GM21515 (cell line): ENCODE measurements around the gene KCND2.
A peak's percentile ranks its signal among the peaks of the same experiment; 100 is the strongest.

ENCODE experiments used
- ATAC-seq: cut with Tn5 transposase; IDR thresholded peaks from one replicate; pipeline ENCODE4 v1.9.1; 2021; ENCODE audit not compliant: unreplicated experiment

KCND2 gene

DNA sequence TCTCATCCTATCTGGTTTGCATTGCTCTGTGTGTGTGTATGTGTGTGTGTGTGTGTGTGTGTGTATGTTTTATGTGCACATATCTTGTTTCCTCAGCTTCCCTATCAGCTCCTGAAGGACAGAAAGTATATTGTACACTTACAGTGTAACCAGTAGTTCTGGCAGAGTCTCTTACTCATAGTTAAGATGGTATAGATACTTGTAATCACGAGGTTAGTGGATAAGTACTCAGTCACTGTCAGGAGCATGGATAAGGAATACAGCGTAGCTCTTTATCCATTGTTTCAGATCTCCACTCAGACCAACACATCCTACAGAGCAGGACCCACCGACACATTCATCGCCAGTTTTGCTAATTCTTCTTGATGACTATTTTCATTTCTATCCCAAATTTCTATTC lies 309.9 kb downstream of the KCND2 start:
- ATAC-seq = no peak

DNA sequence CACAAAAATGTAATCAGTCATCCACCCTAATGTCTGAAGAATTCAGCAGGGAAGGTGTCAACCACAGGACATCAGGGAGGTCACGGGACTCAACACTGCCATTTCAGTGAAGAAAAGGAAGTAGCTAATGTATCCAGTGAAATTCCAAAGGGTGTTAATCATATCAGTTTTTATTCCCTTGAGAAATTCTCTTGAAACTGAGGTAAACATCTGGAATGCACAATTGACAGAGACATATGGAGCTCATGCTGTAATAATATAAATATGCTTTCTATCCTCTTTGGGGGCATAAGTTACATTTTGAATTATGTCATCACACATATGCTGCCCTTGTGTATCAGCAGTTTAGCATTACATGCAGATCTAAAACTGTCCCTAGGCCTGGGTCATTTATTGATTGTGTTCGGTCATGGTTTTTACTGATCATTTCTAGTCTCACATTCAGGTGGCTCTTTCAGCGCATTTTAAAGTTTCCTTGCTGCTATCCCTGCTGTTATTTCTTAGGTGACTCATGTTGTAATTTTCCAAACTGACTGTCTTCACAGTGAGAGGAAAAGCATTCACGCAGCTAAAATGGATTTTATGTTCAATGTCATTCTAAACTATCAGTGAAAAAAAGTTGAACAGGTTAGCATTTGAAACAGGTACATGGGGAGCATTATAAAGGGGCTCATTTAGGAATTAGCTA lies 311.1 kb downstream of the KCND2 start:
- no peak for ATAC-seq

DNA sequence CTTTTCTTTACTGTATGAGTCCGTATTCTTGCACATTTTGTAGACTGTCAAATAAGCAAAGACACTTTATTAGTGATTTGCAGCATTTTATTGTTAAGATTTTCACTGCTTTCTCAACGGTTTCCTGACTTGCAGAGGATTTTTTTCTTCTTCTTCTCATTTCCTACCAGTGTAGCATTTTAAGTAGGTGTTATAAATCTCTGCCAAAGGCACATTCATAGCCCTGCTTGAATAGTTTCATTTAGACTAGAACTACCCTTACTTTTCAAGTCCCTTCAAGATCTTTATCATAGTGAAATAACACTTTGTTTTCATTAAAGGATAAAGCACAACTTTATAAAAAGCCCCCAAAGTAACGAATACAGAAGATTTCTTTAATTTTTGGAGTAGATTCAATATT lies 313.6 kb downstream of the KCND2 start:
- no peak for ATAC-seq

DNA sequence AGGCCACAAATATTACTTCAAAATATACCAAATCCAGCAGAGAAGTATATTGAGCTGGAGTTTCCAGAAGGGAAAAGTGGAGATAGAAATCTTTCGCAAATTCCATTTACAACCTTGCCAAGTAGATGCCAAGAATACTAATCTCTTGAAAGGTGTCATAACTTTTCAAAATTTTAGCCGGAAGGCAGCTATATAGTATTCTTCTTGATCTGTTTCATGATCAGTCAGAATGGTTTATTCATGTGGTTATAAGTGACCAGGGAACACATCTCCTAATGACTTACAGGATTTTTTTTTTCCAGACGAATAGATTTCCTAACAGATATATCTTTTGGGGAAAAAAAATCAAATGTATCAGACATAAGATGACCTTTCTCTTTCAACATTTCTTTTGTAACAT lies 314.3 kb downstream of the KCND2 start:
- ATAC-seq = no peak

DNA sequence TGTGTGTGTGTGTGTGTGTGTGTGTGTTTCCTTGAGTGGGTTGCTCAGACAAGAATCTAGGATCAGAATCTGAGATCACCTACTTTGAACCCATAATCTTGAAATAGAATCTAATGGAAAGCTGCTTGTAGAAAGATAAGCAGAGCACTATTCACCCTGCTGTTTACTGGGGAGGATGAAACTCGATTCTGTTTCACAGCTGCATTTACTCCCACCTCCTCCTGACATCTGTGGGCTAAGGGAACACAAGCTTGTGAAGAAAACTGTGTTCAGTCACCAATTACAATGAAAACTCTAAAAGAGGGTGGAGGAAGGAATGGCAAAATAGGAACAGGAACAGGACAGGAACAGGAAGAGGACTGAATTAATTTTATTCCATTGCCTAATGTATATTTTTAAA lies 315.4 kb downstream of the KCND2 start:
- ATAC-seq = no peak

DNA sequence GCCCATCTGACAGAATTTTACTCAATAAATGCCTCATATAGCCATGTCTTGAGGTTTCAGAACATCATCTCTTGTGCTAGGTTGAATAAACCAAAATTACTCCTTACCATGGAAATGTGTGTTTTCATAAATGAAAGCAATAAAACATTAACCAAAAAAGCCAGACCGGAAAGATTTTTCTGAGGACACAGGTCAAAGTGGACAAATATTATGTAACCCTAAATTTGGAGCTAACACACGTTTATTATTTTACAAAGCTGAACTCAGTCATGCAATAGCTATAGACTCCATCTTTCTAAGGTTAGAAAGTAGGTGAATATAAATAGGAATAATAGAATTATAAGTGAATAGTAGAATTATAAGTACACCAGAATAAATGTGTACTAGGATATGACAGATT lies 315.9 kb downstream of the KCND2 start:
- no peak for ATAC-seq

DNA sequence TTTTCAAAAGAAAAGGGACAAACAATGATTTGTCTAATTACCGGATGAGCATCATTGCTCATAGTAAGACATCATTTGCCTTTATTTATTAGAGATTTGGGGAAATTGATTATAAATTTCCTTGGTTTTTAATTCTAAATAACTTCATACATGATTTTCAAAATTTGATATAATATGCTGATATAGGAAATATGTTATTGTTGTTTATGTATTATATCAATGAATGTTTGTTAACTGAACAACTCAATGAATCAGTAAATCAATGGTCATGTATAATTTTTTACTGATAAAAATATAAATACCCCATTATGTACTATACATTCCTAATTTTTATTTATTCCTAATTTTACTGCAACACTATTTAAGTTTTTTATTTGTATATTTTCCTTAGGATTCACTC lies 327.6 kb downstream of the KCND2 start:
- no peak for ATAC-seq

DNA sequence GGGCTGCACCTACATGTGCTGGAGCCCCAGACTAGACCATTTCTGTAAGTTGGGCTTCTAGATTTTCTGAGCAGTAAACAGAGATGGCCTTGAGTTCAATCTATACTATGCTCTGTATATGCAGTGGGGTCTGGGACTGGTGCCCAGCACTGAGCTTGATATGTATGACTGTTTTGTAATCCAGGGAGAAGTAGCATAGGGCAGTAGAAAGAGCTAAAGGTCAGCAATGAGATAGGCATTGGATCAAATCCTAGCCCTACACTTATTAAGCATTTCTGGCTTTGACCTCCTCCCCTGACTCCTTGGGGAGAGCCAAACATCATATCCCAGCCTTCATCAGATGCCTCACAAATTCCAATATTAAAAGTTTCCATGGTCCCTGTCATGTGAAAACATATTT lies 330.4 kb downstream of the KCND2 start:
- no peak for ATAC-seq

DNA sequence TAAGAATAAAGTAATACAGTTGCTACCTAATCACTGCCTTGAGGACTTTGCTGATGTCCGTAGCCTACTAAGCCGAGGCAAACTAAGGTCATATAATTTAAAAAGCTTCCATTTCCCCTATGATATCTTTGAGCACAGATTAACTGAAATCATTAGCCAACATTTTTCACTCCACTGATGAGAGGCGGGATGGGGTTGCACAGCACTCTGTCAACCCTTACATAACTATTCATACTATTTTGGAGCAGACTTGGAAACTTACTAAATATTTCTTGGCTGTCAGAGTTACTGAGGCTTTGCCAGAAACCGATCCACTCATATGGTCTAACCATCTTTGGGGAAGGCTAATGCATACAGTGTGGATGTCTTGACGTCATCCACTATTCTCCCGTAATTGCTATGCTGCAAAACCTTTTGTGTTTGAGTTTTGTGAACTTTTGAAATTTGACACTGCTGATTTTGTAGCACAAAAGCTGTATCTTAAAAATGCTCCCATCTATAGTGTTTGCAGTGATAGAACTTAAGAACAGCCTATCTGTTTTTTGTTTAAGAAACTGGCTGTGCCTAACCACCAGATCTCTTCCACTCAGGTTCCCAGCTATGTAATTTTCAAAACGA lies 336.3 kb downstream of the KCND2 start:
- ATAC-seq = no peak

DNA sequence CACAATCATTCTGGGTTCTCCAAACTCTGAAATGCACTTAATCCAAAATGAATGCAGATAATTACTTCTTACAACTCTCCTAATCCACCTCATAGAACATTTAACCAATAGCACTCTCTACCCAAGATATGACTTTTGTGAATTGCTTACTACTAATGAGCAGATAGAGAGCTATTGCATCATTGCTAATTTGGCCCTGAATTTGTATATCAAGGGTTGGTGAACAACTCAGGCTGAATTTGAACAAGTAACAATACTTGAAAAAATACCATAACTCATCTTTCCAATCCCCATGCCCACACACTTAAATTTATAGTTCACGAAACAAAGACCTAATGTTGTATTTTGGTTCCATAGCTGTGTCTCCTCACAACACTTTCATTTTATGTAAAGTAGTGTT lies 339.0 kb downstream of the KCND2 start:
- no peak for ATAC-seq

DNA sequence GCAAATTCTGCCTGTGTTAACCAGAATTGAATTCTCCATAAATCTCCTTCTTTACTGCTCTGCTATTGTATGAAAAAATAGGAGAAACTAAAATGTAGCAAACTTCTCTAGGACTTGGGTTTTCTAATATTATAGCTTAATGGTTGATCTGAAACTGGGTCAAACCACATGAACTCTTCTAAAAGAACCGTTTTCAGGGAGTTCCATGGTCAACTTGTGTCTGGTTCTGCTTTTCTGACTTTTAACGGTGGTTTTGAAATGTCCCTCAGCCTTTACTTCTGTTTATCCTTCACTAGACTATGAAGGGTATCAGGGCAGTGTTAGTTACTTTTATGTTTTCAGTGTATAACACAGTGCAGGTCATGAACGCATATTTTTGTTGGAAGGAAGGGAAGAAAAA lies 342.7 kb downstream of the KCND2 start:
- peak; percentile 61 for ATAC-seq

DNA sequence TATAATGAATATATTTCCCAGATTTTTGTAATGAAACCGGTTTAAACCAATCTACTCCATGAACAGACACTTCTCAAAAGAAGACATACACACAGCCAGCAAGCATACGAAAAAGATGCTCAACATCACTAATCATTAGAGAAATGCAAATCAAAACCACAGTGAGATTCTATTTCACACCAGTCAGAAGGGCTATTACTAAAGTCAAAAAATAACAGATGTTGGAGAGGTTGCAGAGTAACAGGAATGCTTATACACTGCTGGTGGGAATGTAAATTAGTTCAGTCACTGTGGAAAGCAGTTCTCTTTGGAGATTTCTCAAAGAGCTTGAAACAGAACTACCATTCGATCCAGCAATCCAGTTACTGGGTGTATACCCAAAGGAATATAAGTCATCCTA lies 344.3 kb downstream of the KCND2 start:
- ATAC-seq = no peak

DNA sequence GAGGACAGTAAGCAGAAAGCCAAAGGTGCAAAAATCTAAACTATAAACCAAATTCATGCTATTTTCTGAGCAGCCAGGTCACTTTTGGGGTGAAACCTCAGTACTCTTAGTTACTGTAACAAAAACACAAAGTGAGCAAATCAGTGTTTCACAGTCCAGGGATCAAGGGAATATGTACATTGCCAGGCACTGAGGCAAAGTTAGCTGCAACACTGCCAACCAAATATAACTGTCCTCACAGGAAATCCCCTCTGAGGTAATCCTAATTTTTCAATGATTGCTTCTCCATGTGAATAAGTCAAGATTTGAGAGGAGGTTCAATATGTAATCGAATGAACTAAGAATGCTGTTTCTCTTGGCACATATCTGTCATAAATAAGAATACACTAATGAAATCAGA lies 355.3 kb downstream of the KCND2 start:
- ATAC-seq = no peak

DNA sequence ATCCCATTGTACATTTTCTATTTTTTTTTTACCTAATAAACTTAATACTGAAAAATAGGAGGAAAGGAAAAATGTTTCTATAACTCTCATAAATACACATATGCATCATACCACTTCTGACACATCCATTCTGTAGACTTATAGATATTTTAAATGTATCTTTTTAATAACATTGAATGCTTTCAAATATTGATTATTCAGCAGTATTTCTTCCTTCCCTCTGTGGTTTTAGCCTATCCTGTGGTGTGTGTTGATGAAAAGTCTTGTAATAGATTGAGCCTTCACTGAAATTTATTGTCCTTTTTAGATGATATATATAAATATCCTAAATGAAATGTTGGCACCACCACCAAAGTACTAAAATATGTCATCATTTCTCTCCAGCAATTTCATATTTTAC lies 366.9 kb downstream of the KCND2 start:
- no peak for ATAC-seq

DNA sequence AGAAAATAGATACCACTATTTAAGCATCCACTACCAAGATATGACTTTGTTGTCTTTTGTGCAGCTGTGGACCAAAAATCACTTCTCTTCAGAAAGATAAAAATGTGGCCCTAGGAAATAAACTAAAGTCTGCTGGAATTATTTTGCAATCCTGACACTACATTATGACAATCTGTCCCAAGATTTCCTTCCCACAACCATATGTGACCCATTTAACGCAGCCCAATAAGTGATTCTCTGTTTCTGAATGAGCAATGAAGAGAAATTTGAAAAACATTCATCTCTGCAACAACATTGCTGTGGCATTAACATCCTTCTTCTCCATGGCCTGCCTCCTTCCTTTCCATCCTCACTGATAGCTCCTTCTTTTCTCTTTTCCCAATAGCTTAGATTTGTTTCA lies 373.0 kb downstream of the KCND2 start:
- ATAC-seq = no peak

DNA sequence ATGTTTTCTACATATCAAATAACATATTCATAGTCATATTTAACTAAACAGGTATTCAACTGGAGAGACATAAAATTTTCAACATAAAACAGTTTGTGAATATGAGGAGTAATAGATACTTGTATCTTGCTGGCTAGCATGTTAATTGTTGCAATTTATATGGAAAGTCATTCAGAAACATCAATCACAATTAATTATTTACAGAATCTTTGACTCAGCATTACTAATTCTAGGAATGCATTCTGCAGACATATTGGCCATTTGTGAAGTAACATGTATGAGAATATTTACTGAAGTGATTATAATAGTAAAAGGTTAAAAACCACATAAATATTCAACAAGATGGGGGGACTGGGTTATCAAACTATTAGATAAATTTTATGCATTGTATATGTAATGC lies 381.3 kb downstream of the KCND2 start:
- ATAC-seq = no peak

DNA sequence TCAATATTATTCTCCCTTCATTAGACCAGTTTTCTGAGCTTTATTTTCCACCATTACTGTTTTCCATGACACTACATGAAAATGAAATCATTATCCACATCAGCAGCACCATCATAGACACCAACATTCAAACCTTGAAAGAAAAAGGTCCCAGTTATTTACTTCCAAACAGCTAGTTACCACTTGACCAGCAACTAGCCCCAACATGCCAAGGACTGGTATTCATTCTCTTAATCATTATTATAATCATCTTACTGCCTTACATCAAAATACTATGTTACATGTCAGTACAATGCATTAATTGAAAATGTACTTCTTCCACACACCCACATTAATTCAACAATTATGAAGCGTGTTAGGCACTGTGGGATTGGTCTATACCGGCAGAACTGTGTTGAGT lies 385.5 kb downstream of the KCND2 start:
- ATAC-seq = no peak

DNA sequence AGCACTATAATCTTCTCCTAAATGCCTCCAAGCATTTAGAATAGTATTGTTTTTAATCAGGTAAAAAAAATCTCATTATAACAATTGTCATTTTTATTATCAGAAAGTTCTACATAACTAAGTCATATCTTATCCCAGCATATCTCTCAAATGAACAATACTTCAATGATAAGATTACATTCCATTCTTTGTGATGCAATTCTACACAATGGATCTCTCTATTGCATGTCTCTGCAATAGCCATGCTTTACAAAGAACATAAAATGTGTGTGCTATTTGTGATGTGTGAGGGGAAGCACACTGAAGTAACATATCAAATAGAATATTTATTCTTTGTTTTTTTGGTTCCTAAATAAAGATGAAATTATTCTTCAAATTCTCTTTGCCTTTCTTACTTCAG lies 389.3 kb downstream of the KCND2 start:
- ATAC-seq = no peak

DNA sequence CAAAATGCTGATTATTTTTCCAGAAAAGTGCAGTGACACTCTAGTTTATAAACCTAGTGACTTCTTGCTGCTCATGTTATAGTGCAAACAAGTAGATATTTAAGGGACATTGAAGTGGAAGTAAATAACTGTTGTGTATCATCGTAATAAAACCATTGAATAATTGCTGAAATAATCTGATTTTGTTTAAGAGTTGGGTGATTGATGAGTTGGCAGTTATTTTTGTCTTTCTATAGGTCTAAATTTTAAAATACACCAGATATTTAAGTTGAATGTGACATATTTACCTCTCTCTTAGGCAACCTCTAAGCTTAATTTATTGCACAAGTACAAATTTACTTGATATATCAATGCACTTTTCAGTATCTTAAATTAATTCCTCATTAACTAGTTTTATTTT lies 392.1 kb downstream of the KCND2 start:
- ATAC-seq = no peak

DNA sequence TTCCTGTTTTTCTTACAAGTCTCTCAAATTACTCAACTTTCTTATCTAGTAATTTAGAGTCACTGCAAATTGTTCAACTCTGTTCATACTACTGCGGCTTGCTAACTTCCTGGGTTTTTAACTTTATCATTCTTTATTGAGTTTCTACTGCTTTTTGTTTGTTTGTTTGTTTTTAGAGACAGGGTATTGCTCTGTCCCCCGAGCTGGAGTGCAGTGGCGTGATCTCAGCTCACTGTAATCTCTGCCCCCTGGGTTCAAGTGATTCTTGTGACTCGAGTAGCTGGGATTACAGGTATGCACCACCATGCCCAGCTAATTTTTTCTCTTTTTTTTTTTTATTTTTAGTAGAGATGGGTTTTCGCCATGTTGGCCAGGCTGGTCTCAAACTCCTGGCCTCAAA lies 402.1 kb downstream of the KCND2 start:
- ATAC-seq = no peak

DNA sequence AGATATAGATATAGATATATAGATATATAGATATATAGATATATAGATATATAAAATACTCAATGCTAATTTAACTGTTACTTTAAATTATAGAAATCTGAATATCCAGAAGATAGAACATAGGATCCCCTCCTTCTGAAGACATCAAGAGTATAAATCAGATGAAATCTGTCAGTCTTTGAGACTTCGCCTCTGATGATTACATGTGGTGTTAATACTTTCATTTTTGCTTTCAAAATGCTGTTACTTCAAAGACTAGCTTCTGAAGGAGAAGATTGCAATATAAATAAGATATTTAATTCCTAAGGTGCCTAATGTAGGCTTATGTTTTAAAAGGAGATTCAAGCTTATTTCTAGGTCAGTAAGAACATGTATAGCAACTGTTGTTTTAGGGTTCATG lies 404.6 kb downstream of the KCND2 start:
- no peak for ATAC-seq

DNA sequence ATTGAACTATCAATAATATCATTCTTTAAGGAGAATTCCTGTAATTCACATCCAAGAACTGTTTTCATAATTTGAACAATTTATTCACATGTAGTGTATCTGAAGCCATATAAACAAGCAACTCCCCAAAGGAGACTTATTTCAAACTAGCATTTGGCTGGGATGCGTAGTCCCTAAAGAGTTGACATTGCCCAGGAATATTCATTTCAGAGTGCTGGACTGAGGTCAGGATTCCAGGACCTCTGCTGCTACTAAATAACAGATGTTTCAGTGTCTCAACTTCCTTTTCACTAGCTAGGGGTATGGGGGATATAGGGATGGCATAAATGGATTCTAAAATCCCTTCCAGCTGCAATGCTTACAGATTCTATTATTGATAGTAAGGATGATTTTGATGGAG lies 408.0 kb downstream of the KCND2 start:
- no peak for ATAC-seq

DNA sequence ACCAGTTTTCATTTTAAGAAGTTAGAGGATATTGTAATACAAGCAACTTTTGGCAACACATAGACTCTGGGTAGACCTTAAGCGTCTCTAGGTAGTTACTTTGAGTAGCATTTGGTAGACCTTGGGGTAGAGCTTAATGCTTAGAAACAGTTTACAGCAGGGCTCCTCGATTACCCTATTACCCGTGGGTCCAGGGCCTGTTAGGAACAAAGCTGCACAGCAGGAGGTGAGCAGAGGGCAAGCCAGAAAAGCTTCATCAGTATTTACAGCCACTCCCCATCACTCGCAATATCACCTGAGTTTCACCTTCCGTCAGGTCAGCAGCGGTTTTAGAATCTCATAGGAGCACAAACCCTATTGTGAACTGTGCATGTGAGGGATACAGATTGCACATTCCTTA lies 411.5 kb downstream of the KCND2 start:
- ATAC-seq = no peak
